Jurkat, Clone E6-1 (cell line): ENCODE results near the gene ISLR2.

ENCODE experiments used
- DNase-seq: peaks from one replicate; pipeline ENCODE4 v3.0.0-alpha.2; 2011; ENCODE audit warnings: low read depth, low spot score
- H3K4me3 ChIP-seq: 2 replicates; pipeline ENCODE4 v1.5.1; 2011; ENCODE audit warnings: mild to moderate bottlenecking, low read length, control low read depth, moderate library complexity

The ISLR2 gene

GRCh38 chr15:74127255-74127953, 3.0 kb upstream of the ISLR2 start:
- DNase-seq, result peak; percentile 71
- peak overlapping the region; percentile 29 for H3K4me3 ChIP-seq

GRCh38 chr15:74127954-74128784, 2.2 kb upstream of the ISLR2 start:
- DNase-seq, result no peak
- peak overlapping the region; percentile 29 for H3K4me3 ChIP-seq

- no peak for DNase-seq
These were observed 1.4 kb upstream of the ISLR2 start for GRCh38 chr15:74128785-74129585.

DNA sequence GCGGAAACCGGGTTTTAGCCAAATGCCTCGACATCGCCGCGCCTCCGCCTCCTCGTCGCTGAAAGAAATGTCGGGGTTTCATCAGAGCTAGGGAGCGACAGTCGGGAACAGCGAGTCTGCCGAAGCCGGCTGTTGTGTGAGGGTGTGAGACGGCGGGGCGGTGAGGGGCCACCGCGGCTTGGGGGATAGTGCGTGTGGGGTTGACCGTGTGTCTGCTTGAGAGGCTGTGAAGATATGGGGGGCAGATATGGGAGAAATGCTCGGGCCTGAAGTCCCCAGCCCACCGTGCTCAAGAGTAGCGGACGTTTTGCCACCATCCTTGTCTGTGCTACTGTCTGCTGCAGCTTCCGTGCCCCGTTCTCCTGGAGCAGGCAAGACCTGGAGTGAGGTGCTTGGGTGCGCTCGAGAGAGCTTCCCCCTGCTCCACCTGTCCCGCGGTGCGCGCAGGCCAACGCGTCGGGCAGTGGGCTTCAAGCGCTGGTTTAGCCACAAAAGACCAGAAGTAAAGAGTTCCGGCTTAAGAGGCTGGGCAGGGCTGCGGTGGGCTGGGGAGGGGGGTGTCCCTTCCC, 716 bp upstream of the ISLR2 start:
- DNase-seq, result no peak
- H3K4me3 ChIP-seq, result no peak overlapping the region

More at GRCh38 chr15:74128785-74129585, 1.4 kb upstream of the ISLR2 start:
- no peak overlapping the region for H3K4me3 ChIP-seq

DNA sequence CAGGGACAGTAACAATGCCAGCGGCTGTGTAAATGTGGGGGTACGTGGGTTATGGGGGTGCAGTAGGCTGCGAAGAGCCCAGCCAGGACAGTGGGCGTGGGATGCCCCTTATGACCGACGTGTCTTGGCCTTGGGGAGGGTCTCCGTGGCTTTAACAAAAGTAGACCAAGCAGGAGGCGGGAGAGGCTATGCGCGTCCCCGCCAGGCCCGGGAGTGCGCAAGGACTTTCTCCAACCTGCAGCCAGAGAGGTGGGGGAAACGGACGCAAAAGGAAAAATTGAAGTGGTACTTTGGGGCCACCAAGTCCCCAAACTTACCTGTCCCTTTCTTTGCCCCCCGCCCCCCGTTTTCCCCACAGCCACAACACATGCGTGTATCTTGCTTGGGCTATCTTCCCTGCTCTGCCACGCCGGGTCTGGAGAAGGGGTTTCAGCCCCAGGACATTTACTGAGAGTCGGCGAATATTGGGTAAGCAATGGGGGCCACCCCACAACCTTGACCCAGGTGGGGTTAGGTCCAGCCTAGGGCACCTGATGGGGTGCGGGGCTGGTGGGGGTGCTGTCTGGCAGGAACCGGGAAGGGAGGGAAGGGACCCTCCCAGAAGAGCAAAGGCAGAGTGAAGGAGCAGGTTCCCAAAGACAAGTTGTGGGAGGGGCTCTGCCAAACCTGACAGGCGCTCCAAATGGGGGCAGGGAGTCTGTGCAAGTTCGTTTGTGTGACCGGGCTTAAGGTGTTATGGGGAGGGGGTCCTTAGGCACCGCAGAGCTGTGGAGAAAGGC, 652 bp downstream of the ISLR2 start:
- no peak for DNase-seq
- no peak overlapping the region for H3K4me3 ChIP-seq

- DNase-seq, result no peak
- no peak overlapping the region for H3K4me3 ChIP-seq
These were observed 1.4 kb downstream of the ISLR2 start for GRCh38 chr15:74131628-74132413.

DNA sequence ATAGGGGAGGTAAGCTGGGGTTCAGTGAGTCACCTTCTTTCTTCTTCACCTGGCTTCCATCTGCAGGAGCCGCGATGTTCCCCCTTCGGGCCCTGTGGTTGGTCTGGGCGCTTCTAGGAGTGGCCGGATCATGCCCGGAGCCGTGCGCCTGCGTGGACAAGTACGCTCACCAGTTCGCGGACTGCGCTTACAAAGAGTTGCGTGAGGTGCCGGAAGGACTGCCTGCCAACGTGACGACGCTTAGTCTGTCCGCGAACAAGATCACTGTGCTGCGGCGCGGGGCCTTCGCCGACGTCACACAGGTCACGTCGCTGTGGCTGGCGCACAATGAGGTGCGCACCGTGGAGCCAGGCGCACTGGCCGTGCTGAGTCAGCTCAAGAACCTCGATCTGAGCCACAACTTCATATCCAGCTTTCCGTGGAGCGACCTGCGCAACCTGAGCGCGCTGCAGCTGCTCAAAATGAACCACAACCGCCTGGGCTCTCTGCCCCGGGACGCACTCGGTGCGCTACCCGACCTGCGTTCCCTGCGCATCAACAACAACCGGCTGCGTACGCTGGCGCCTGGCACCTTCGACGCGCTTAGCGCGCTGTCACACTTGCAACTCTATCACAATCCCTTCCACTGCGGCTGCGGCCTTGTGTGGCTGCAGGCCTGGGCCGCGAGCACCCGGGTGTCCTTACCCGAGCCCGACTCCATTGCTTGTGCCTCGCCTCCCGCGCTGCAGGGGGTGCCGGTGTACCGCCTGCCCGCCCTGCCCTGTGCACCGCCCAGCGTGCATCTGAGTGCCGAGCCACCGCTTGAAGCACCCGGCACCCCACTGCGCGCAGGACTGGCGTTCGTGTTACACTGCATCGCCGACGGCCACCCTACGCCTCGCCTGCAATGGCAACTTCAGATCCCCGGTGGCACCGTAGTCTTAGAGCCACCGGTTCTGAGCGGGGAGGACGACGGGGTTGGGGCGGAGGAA, 2.6 kb downstream of the ISLR2 start:
- H3K4me3 ChIP-seq, result no peak overlapping the region
- DNase-seq, result no peak

DNA sequence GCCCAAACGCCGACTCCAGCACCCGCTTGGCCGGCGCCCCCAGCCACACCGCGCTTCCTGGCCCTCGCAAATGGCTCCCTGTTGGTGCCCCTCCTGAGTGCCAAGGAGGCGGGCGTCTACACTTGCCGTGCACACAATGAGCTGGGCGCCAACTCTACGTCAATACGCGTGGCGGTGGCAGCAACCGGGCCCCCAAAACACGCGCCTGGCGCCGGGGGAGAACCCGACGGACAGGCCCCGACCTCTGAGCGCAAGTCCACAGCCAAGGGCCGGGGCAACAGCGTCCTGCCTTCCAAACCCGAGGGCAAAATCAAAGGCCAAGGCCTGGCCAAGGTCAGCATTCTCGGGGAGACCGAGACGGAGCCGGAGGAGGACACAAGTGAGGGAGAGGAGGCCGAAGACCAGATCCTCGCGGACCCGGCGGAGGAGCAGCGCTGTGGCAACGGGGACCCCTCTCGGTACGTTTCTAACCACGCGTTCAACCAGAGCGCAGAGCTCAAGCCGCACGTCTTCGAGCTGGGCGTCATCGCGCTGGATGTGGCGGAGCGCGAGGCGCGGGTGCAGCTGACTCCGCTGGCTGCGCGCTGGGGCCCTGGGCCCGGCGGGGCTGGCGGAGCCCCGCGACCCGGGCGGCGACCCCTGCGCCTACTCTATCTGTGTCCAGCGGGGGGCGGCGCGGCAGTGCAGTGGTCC, 3.5 kb downstream of the ISLR2 start:
- H3K4me3 ChIP-seq, result no peak overlapping the region
- no peak for DNase-seq

DNA sequence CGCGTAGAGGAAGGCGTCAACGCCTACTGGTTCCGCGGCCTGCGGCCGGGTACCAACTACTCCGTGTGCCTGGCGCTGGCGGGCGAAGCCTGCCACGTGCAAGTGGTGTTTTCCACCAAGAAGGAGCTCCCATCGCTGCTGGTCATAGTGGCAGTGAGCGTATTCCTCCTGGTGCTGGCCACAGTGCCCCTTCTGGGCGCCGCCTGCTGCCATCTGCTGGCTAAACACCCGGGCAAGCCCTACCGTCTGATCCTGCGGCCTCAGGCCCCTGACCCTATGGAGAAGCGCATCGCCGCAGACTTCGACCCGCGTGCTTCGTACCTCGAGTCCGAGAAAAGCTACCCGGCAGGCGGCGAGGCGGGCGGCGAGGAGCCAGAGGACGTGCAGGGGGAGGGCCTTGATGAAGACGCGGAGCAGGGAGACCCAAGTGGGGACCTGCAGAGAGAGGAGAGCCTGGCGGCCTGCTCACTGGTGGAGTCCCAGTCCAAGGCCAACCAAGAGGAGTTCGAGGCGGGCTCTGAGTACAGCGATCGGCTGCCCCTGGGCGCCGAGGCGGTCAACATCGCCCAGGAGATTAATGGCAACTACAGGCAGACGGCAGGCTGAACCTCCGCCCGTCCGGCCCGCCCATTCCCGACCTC, 4.1 kb downstream of the ISLR2 start:
- DNase-seq, result no peak
- no peak overlapping the region for H3K4me3 ChIP-seq

DNA sequence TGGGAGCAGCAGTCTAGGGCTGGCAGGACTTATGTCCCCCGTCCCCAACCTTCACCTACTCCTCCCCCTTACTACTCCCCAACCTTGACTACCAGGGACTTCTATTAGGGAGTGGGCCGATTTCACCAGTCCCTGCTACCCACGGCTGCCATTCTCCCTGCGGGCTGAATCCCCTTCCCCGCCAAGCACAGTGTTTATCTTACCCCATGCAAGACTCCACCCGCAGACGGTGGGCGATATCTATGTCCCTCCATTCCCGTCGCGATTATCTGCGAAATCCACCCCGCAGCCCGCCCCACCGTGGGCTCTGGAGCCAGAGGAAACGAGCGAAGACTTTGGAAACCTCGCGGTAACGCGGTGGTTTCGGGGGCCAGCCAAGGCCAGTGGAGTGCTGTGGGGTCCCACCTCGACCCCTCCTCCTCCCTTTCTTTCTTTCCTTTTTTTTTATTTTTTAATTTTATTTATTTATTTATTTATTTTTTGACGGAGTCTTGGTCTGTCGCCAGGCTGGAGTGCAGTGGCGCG, 4.7 kb downstream of the ISLR2 start:
- no peak overlapping the region for H3K4me3 ChIP-seq
- no peak for DNase-seq

- DNase-seq, result no peak
- peak overlapping the region; percentile 60 for H3K4me3 ChIP-seq
These were observed 6.1 kb downstream of the ISLR2 start for GRCh38 chr15:74136540-74136813.

DNA sequence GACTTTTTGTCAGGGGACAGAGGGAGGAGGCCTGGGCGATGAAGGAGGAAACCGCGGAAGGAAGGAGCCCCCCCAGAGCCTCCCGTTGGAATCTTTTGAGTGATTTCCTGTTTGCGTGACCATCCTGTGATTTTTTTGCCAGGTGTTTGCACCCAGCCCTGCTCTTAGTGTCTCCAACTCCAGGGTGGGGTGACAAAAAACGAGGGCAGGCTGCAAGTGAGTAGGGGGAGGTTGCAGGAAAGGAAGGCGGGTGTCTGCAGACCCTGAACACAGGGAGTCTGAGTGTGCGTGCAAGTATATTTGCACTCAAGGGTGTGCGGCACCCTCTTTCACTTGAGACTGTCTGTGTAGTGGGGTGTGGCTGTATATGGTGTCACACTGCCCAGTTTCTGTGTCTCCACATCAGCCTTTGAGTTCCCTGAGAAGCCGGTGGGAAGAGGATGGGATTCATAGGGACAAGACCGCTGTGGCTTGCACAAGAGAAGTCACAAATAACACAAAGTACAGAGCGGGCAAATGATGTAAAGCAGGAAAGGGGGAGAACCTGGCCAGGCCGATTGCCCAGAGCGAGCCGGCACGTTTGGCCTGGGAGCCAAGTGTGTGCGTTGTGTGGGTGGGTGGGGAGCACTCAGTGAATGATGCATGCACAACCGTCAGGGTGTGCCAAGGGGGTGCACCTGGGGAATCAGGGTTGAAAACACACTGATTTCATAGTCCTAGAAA, 6.6 kb downstream of the ISLR2 start:
- DNase-seq, result no peak
- H3K4me3 ChIP-seq, result peak overlapping the region; percentile 60

- DNase-seq, result no peak
These were observed 7.1 kb downstream of the ISLR2 start for GRCh38 chr15:74137537-74137894.

GRCh38 chr15:74138642-74139041, 8.3 kb downstream of the ISLR2 start:
- no peak for DNase-seq
- no peak overlapping the region for H3K4me3 ChIP-seq

More at GRCh38 chr15:74137537-74137894, 7.1 kb downstream of the ISLR2 start:
- no peak overlapping the region for H3K4me3 ChIP-seq

GRCh38 chr15:74141591-74141990, 11.2 kb downstream of the ISLR2 start:
- no peak for DNase-seq
- no peak overlapping the region for H3K4me3 ChIP-seq
